ENCODE results near the gene BRICD5.
"Not testable (repeated sequence)": the region's sequence is repeated elsewhere in the genome, so short reads cannot be mapped to it uniquely, and the experiment has no call there.

Gene BRICD5

GRCh38 chr16:2205104-2205966 lies 5.3 kb downstream of the BRICD5 start, which contains the start of gene MLST8:
Gene MLST8, plus strand, starts transcription at chr16:2205454. Its CDS starts 632 bp downstream, at chr16:2206086.
- DNase-seq, result peak; percentile 71 to 95 (median 89)
- intact Hi-C loops (cut with DNase I), result no loop called here

DNA sequence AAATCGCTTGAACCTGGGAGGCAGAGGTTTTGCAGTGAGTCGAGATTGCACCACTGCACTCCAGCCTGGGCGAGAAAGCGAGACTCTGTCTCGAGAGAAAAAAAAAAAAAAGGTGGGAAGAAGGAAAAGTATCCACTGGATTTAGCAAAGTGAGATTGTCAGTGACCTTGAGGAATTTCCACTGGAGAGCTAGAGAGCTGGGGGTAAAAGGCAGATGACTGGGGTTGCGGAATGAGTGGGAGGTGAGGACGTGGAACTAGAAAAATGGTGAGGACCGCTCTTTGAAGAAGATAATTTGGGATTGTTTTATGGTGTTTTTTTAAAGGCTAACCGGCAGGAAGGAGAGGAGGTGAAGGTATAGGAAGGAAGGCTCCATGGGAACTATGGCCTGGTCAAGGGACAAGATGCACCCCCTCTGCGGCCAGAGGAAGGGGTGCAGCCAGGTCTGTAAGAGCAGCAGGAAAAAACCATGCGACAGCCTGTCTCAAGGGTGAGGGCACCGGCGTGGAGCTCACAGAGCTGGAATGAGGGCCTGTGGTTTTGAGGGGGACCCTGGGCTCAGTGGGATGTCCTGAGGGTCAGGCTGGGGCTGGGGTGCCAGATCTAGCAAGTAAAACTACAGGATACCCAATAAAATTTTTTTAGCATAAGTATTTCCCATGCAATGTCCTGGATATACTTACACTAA lies 6.1 kb downstream of the BRICD5 start:
- no peak for DNase-seq
- intact Hi-C loops (cut with DNase I), result no loop called here

DNA sequence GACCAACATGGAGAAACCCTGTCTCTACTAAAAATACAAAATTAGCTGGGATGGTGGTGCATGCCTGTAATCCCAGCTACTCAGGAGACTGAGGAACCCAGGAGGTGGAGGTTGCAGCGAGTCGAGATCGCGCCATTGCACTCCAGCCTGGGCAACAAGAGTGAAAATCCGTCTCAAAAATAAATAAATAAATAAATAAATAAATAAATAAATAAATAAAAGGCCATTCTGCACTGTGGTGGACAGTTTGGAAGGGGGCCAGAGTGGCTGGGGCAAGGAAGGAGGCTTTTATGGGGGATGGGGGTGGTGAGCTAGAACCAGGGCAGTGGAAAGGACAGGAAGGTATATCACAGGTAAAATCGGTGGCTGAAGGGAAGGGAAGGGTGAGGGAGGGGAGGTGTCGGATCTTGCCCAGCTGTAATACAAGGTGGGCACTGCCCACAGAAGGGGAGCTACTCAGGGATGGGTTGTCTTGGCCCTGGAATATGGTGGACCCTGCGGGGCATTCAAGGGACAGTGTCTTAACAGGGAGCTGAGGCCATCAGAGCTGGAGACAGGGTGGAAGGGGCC lies 7.5 kb downstream of the BRICD5 start:
- intact Hi-C loops (cut with DNase I); DNase-seq: not testable (repeated sequence)

GRCh38 chr16:2200313-2200712 lies 10.3 kb downstream of the BRICD5 start:
- no peak for DNase-seq
- intact Hi-C loops (cut with DNase I), result no loop called here

DNA sequence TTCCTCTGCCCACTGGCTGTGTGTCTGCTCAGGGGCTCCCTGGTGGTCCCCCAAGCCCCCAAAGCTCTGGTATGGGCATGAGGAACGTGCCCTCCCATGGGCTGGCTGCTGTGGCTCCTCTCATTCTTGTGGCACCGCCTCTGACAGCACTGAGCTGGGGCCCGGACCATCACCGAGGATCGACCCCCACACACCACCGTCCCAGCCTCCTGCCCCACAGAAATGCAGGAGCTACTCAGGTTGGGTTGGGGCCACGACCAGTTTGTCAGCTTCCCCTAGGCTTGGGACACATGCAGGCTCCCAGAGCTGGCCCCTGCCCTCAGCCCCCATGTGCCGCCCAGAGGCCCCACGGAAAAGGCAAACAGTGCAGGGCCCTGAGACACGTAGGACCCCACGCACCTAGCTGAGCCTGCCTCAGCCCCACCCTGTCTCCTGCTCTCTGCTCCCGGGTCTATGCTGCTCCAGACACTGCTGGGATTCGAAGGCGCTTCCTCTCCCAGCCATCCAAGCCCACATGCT lies 11.0 kb downstream of the BRICD5 start:
- intact Hi-C loops (cut with DNase I), result no loop called here
- no peak for DNase-seq

DNA sequence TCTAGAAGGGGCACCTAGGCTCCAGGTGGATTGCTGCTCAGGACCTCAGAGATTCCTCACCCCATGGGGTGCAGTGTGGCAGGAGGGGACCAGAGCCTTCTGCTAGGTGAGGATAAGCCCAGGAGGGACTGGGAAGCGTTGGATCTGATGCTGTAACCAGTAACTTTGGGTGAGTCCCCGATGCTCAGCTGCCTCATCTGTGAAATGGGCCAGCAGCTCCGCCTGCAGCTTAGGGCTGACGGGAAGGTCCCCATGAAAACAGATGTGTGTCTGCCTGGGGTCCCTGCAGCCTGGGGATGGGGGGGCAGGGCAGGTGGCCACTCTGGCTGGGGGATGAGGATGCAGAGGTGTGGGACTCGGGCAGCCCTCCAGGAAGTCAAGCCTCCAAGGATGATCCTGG lies 11.6 kb downstream of the BRICD5 start:
- intact Hi-C loops (cut with DNase I), result no loop called here
- no peak for DNase-seq

DNA sequence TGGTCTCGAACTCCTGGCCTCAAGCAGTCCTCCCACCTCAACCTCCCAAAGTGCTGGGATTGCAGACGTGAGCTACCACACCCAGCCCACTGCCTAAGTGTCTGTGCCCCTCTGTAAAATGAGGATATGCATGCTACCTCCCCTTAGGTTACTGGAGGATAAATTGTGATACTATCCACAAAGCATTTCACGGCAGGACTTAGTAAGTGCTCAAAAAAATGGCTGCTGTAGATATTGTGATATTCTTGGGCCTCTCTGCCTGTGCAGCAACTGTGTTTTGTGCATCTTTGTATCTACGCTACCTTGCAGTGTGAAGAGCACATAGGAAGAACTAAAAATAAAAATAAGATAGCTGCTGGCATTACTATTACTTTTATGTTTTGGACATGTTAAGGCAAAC lies 12.4 kb downstream of the BRICD5 start:
- DNase-seq, result no peak
- intact Hi-C loops (cut with DNase I), result no loop called here

GRCh38 chr16:2197765-2198164 lies 12.9 kb downstream of the BRICD5 start:
- no peak for DNase-seq
- intact Hi-C loops (cut with DNase I), result no loop called here

DNA sequence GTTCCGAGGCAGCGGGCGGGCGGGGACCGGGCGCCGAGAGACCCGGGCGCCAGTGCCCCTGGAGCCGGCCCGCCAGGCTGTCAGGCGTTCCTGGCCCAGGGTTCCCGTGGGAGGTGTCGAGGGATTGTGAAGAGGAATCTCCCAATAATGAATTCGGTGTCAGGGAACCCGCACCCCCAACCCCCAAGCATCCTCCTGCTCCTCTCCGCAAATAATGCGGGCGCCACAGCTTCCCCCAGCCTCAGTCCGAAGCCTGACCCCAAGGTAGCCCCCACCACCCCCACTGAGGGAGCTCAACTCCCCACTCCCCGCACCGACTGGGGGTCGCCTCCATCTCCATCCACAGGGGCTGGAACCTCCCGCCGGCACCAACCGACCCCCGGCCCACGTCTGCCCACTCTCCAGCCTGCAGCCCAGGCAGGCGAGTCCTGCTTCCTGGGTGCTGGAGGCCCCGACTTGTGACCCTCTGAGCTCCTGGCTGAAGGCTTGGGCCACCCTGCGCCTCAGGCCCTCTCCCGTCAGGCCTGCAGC lies 13.6 kb downstream of the BRICD5 start:
- intact Hi-C loops (cut with DNase I), result no loop called here
- no peak for DNase-seq

GRCh38 chr16:2196162-2196980 lies 14.3 kb downstream of the BRICD5 start, which contains the start of gene CASKIN1:
Gene CASKIN1, minus strand, starts transcription at chr16:2196605. Its CDS starts 173 bp downstream, at chr16:2196432.
- DNase-seq, result peak in 1 of 42 donors; percentile 41
- intact Hi-C loops (cut with DNase I), result no loop called here

- intact Hi-C loops (cut with DNase I), result no loop called here
- no peak for DNase-seq
These were observed 15.1 kb downstream of the BRICD5 start for GRCh38 chr16:2195322-2196161.

DNA sequence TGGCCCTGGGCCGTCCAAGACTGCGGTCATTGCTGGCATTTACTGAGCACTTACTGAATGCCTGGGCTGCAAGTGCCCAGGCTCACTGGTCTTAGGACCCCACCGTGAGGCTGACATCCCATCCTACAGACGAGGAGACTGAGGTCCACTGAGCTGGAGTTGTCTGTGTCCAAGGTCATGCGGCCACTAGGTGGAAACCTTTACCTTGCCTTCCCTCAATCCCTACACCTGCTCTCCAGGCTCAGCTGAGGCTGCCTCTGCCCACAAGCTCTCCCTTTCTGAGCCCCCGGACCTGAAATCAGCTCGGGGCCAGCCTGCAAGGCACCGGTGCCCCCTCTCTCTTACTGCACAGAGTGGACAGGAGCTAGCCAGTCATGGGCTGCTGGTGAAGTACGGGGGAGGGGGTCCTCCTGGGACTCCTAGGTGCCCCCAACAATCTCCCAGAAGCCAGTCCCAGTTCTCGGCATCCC lies 15.8 kb downstream of the BRICD5 start:
- peak in 3 of 42 donors; percentile 40 to 67 (median 66) for DNase-seq

DNA sequence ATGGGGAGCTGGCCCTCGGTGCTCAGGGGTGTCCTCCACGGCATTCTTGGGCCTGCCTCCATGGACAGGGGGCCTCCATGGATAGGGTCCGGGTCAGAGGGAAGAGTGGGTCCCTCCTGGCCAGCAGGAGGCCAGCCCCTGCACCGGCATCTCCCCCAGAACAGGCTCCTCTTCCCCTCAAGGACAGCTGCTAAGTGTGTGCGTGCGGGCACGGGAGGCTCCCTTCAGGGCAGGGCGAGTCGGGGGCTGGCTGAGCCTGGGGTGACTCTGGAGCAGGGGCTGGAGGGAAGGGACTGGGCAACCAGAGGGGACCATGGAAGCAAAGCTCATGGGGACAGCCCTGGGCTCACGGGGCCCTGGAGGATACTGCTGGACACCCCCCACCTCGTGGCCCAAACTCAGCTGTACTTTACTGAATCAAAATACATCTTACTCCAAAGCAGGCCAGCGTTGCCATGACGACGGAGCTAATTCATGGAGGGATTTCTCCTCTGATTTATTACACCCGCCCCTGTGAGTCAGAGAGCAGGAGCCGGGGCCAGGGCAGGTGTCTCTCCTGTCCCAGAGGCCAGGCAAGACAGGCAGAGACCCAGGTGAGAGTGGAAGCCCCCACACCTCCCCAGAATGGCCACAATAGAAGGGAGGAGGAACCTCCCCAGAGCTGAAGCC lies 16.4 kb downstream of the BRICD5 start:
- intact Hi-C loops (cut with DNase I), result no loop called here
- DNase-seq, result peak in 29 of 42 donors; percentile 33 to 84 (median 62)

More for the DNA sequence above, 15.8 kb downstream of the BRICD5 start:
- intact Hi-C loops (cut with DNase I), result no loop called here

DNA sequence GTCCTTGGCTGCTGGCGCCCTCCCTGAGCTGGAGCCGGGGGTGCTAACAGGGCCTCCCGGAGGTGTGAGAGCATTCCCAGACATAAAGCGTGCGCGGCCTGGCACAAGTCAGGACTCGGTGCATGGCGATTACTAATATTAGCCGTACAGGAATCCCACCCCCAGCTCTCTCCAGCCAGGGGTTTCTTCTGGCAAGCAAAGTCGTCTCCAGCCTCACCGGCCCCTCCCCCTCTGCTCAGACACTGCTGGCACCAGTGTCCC lies 19.3 kb downstream of the BRICD5 start:
- DNase-seq, result peak in 3 of 42 donors; percentile 40 to 60 (median 55)
- intact Hi-C loops (cut with DNase I), result no loop called here

- intact Hi-C loops (cut with DNase I), result no loop called here
- peak in 32 of 42 donors; percentile 16 to 82 (median 56) for DNase-seq
These were observed 19.8 kb downstream of the BRICD5 start for GRCh38 chr16:2190659-2191445.

- DNase-seq, result no peak
- intact Hi-C loops (cut with DNase I), result no loop called here
These were observed 20.5 kb downstream of the BRICD5 start for GRCh38 chr16:2190002-2190658.

All from head of caudate nucleus (tissue), 42 donors.